UCSD-AML1 (cell line): ENCODE results near the gene LY6G6F.

ENCODE experiments used
- DNase-seq: peaks from one replicate; lab custom pipeline; 2025; ENCODE audit not compliant: unreplicated experiment; lab: John Stamatoyannopoulos, UW

LY6G6F gene

DNA sequence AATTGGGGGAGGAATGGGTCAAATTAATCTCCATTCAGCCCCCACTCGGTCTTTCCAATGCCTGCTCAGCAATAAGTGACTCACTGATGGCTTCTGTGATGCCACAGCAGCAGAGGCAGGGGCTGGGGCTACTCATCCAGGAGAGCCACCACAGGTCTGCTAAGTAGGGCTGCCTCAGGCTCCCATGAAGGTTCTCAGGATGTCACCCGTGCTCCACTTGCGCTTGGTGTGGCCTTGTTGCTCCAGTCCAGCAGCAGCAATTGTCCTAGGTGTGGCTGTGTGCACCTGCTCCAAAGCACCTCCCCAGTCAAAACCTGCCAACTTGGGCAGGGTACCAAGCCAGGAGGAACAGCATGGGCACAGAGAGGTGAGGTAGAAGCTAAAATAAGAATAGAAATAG lies 15.5 kb downstream of the LY6G6F start:
- DNase-seq, result no peak

DNA sequence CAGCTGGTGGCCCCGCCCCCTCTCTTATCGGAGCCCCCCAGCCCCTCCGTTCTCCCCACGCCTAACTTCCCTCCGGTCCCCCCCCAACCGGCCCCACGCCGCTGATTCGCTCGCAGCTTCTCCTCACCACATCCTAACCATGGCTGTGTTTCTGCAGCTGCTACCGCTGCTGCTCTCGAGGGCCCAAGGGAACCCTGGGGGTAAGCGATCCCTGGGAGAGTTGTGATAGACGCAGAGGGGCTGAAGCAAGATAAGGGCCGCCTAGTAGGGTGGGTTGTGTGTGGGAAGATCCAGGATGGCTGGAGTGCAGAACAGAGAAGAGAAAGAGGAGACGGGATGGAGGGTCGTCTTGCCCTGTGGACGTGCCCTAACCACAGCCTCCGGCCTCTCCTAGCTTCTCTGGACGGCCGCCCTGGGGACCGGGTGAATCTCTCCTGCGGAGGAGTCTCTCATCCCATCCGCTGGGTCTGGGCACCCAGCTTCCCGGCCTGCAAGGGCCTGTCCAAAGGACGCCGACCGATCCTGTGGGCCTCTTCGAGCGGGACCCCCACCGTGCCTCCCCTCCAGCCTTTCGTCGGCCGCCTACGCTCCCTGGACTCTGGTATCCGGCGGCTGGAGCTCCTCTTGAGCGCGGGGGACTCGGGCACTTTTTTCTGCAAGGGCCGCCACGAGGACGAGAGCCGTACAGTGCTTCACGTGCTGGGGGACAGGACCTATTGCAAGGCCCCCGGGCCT lies 16.7 kb downstream of the LY6G6F start, which contains the start of gene MPIG6B:
Gene MPIG6B (plus strand): TSS at position 129 of the 735 bp plus-strand sequence. CDS start 11 bp downstream, at position 140.
- peak; percentile 80 for DNase-seq

DNA sequence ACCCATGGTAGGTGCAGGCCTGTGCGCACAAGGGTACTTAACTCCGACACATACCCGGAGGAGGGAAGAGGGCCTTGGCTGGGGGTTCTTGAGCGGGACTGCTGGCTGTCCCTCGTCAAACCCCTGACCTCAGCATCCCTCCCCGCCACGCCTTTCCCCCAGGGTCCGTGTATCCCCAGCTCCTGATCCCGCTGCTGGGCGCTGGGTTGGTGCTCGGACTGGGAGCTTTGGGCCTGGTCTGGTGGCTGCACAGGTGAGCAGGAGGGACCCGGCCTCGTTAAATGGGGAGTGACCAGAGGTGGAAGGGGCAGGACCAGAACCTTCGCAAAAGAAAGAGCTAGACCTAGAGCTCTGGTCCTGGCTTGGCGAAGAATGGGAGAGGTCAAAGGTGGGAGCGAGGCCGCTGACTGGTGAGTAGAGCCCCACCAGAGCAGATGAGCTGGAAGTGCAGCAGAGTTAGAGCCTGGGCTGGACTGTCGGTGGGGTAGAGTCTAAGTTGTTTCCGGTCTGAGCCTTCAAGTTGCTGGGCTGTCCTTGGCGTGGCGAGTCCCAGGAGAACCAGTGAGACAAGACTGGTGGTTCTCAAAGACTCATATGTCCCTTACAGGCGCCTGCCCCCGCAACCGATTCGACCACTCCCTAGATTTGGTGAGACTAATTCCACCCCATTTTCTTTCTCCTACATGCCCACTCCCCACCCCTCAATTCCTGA lies 17.5 kb downstream of the LY6G6F start:
- no peak for DNase-seq

DNA sequence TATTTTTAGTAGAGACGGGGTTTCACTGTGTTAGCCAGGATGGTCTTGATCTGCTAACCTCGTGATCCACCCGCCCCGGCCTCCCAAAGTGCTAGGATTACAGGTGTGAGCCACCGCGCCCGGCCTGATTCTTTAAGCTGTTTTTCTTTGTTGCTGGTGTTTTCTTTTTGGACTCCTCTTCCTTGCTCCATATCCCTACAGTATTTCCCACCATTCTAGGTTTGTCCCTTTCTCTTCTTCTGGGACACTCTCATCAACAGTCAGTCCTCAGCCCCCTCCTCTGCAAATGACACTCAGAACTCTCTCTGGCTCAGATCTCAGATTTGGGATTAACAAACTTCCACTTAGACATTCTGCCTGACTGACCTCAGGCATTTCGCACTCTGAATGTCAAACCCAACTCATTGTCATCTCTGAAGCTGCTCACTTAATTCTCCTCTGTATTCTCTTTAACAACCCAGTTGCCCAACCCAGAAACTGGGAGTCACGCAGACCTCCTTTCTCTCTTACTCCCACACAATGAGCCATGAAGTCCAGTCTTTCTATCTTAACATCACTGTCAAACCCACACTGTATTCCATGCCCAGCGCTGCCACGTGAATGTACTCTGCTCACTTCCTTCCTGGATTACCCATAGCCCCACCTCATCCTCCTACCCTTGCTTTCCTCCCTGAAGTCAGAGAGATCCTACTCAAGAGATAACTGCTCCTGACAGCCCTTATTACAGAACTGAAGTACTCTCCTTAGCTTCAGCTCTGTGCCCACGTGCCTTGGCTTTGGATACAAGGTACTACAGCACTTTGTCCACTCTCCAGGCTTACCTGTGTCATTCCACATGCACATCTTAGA lies 19.1 kb downstream of the LY6G6F start:
- peak; percentile 63 for DNase-seq

DNA sequence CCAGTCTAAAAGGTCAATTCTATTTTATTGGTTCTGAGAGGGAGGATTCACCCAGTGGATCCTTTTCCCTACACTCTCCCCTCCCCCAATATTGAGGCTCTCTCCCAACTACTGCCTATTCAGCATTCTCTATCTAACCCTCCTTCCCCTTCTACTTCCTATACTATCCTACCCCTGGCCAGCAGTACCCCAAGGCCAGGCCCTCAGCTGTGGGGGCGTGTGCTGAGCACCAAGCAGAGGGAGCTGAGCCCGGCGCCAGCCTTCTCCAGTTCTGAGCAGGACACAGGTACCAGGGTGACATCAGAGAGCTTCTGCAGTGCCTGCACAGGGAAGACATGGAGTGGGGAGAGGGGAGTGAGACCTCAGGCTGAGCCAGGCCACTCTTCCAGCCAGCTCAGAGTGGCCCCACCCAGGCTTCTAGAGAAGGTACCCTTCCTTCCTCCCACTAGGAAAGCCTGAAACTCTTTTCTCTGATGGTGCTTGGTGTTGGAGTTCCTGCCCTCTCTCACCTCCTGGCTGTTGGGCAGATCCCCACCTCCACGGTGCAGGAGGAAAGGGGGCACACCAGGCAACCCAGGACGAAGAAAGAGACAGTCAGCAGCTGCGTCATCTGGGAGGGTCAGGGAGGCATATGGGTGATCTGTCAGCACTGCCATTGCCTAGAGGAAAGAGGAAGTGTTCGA lies 20.5 kb downstream of the LY6G6F start:
- DNase-seq, result peak; percentile 71

DNA sequence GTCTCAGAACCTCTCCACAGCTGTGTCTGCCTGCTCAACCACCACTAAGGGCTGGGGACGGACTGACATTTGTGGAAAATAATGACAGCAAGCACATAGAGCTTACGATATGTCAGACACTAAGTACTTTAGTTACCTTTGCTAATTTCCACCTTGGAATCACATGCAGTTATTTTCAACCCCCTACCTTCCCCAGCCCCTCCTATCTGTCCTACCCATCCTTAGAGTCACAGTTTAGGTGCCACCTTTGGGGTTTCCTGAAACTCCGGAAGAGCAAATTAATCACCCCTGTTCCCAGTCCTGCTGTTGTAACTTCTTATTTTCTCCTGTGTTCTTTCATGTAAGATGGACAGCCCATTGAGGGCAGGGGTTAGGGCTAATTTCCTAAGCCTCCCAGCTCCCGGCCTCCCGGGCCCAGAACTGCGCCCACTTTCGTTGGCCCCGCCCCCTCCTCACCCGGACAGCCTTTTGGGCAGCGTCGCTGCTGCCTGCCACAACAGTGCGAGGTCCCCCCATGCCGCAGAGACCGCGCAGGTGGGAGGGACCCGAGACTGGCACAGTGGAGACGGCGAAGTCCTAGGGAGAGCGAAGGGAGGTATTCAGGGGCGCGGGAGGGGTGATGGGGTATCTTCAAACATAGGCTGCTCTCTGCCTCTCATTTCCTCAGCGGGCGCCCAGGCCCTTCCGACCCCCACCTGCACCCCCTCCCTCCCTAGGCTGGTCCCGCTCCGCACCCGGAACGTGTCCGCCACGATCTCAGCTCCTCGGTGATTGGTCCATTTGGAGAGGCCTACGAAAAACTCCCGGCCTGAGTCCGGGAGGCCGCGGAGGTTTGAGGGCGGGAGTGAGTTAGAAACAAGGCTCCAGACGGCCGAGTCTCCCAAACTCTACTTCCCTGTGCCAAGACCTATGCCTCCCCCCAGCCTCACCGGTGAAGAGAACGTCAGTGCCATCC lies 21.3 kb downstream of the LY6G6F start:
- no peak for DNase-seq

DNA sequence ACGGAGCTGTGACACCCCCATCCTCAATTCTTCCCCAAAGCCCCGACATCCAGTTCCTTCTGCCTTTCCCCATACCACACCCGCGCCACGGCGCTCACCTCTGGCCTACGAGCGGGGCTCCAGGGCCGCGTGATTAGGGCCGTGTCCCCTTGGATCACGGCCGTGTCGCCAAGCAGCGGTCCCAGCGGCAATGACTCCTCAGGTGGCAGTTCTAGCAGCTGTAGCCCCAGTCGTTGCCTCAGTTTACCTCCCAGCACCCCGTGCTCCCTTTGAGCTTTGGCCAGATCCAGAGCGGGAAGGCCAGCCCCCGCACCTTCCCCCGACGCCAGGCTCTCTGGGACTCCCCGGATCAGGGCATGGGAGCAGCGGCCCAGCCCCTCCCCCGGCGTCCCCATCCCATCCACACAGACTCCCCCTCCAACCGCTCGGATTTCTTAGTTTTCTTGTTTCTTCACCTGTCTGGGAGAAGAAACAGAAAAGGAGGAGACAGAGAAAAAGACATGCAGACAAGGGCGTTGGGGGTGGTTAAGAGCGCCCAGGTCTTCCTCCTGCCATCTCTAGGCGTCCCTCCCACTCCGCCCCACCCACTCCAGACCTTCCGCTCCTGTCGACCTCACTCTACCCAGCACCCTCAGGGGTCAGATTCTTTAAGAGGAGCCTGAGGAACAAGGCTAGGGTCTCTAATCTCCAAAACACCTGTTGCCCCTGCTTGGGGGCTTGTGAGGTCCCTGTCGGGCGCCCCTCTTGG lies 22.3 kb downstream of the LY6G6F start, which contains the start of gene DDAH2:
Gene DDAH2 (minus strand): TSS at position 533 of the 748 bp plus-strand sequence. CDS start 138 bp downstream, at position 395.
- no peak for DNase-seq

DNA sequence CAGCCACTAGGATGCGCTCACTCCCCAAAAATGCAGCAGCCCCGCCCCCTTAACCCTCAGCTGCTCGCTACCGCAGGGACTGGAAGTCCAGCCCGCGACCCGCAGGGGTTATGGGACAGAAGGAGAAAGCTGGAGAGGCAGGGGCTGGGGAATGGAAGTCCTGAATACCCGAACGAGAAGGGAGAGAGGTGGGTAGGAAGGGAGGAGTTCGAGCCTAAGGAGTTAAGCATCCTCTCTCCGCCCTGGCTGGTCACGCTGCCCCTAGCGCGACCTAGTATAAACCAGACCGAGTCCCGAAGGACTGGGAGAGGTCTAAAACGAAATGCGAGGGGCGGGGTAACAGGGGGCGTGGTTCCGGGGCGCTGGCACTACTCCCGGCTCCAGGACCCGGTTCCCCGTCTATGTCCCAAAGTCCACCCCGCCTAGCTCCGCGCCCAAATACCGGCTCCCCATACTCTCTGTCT lies 22.9 kb downstream of the LY6G6F start:
- DNase-seq, result peak; percentile 94

DNA sequence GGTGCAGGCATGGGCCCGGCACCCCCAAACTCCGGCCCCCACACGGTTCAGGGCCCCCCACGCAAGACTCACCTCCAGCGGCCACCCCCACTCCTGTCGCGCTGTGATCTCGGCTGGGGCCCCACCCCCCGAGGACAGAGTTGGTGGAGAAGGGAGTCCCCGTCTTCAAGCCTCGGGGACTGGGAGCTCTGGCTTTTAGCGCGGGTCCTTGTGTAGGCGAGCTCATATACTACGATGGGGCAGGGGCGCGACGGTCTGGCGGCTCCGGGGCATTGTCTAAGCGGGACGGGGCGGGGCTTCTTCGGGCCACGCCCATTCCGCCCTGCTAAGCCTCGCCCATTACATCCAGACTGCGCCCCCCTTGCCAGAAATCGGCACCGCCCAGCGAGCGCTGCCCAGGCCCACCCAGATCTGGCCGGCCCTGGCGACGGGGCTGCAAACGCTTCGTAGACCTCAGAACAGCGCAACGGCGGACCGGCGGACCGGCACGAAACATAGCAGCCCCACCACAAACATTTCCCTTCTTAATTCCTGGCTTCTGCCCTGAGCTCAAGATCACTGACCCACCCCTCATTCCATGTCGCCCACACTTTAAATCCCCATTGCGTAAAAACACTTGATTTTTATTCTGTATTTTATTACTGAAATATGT lies 23.4 kb downstream of the LY6G6F start:
- DNase-seq, result peak; percentile 92

DNA sequence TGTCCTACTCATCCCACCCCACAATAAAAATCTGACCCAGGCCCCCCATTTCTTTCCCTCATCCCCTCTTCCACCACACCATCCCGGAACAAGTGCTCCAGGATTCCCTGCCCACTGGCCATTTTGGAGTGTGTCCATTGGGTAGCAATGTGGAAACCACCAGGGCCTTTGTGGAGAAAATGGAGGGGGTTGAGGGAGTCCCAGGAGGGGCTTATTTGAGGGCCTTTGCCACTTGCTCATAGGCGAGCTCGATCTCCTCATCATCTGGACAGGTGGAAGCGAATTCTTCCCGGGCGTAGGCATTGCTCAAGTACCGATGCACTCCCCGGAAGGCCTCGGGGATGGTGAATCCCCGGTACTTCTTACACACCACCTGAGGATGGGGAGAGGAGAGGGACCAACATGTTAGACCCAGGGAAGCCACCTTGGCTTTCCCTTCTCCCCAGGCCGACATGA lies 24.0 kb downstream of the LY6G6F start:
- DNase-seq, result no peak

DNA sequence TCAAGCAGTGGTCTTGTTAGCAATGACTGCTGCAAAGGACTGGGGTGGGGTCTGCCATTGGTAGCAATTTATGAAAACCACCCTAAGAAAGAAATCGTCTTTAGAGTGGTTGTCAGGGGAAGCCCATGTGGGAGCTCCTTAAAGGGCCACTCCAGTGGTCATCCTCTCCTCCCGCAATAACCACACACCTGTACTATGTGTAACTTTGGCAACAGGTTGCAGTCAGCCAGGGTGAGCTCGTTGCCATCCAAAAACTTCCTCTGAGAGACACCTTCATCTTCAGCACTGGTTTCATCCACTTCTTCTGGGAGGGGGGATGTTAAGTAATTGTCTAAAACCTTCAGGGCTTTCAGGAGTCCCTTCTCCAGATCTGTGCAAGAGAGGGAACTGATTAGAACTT lies 25.4 kb downstream of the LY6G6F start:
- DNase-seq, result no peak

DNA sequence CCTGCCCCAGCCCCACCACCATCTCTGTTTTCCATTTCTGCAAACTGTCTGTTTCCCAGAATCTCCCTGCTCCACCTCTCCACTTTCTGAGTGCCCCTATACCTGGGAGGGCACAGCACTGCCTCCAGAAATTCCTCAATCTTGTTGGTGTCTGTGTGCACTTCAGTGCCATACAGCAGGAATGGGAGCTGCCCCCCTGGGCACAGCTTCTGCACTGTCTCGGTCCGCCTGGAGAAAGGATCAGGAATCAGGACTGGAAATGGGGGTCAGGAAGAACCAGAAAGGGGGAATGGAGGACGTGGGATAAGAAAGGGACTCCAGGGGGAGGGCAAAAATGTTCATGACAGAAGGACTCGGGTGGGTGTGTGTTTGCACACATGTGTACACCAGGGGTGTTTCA lies 27.1 kb downstream of the LY6G6F start:
- no peak for DNase-seq

DNA sequence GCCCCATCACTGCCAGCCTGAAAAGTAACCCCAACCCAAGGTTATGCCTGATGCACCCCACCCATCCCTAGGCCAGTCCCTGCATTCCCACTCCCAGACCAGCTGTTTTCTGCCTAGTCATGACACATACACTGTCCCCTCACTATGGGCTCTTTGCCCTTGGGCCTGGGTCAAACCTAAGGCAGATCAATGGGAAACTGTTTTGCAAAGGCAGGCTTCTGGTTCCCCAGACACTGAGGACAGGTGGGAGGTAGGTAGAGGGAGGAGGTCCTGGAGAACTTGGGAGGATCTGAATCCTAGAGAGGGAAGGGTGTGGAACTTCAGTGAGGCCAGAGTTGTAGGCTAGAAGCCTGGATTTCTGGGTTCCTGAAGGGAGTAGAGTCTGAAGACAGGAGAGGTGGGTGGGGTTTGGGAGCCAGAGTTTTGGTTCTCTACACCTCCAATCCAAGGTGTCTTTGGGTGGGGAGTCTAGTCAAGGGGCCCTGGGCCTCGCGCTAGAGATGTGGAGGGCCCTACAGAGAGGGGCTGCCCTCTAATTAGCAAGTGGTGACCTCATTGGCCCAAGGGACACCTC lies 27.7 kb downstream of the LY6G6F start:
- no peak for DNase-seq

DNA sequence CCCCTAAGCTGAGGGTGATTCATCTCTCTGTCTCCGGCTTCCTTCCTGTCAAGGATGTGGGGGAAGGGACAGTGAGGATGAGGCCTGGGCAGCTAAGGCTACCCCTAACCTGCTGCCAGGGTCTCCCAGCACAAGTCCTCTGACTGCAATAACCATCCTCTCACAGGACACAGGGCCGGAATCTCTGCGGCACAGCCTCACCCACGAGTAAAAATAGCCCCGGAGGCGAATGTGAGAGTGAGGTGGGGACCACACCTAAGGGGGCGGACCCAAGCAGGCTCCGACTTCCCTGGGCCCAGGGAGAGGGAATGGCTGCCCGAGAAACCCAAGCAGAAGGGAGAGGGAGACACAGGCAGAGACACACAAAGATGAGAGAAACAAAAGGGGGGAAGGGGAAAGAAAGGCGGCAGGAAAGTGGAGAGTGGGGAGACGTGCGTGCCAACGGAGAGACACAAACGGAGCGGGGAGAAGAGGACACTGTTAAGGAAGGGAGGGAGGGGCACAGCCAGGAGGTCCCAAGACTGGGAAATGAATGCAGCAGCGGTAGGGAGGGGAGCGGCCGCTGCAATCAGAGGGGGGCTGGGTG lies 28.2 kb downstream of the LY6G6F start:
- DNase-seq, result peak; percentile 78

DNA sequence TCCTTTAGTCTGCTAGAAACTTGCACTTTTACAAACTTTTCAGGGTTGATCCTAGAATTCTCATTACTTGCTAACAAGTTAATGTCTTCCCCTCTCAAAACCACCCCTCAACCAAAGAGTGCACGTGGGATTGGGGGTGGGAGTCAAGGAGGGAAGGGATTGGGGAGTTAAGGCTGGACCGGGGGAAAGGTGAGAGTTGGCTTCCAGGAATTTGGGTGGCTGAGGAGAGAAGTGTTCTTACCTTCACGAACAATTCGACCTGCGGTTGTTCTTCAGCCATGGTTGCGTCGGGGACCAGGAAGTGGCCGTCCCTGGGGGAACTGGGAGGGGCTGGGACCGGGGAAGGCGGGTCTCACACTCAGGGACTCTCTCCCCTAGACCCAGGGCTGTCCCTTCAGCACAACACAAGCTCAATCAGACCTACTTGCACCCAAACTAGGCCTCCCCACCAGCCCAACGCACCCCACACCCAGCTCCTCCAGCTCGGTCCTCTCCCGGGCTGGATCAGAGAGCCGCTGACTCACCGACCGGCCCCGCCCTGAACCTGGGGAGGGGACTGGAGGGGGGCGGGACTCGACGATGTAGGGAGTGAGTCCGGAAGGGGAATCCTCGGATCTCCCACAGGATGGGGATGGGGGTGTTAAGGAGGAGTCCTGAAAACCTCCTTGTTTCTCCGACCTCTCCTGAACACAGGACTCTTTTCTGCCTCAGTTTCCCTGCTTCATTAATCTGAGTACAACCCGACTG lies 29.5 kb downstream of the LY6G6F start, which contains the start of gene CLIC1:
Gene CLIC1 (minus strand): TSS at position 510 of the 747 bp plus-strand sequence. CDS start 230 bp downstream, at position 280.
- peak; percentile 91 for DNase-seq

DNA sequence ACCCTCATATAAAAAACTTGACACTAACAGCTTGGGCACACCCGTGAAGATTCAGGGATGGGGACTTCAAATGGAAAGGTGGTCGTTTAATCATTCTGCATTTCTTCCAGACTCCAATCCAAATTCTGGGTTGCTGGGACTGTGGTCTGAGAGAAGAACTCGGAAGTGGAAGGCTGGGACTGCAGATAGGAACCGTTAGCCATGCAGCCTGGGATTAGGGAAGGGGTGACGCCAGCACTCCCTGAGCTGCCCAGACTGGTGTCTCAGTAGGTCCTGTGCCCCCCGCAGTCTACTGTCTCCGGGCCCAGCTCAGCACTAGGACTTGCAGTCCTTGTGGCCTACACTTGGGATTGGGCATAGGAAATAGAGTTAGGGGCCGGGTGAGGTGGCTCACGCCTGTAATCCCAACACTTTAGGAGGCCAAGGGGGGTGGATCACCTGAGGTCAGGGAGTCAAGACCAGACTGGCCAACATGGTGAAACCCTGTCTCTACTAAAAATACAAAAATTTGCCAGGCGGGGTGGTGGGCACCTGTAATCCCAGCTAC lies 30.2 kb downstream of the LY6G6F start:
- peak; percentile 39 for DNase-seq
